Measurements from ENCODE around the gene MSRB2.

DNA sequence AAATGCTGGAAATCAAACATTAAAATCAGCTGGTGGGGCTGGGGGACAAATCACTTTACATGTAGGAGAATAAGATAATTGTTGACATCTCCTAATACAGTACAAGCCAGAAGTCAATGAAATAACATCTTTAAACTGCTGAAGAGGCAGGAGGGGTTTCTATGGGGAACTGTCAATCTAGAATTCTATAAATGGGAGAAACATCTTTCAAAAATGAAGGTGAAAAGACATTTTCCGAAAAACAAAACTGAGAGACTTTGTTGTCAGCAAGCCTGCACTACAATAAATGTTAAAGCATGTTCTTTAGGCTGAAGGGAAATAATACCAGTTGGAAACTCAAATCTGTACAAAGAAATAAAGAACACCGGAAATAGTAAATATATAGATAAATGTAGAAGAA is 17.3 kb upstream of the MSRB2 start:
- TF ChIP-seq, protein P1, sequence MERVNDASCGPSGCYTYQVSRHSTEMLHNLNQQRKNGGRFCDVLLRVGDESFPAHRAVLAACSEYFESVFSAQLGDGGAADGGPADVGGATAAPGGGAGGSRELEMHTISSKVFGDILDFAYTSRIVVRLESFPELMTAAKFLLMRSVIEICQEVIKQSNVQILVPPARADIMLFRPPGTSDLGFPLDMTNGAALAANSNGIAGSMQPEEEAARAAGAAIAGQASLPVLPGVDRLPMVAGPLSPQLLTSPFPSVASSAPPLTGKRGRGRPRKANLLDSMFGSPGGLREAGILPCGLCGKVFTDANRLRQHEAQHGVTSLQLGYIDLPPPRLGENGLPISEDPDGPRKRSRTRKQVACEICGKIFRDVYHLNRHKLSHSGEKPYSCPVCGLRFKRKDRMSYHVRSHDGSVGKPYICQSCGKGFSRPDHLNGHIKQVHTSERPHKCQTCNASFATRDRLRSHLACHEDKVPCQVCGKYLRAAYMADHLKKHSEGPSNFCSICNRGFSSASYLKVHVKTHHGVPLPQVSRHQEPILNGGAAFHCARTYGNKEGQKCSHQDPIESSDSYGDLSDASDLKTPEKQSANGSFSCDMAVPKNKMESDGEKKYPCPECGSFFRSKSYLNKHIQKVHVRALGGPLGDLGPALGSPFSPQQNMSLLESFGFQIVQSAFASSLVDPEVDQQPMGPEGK (CRISPR knock-in tag; IDR thresholded peaks at IDR 0.05; ENCODE audit: borderline replicate concordance), result no peak
- TF ChIP-seq, protein P2, sequence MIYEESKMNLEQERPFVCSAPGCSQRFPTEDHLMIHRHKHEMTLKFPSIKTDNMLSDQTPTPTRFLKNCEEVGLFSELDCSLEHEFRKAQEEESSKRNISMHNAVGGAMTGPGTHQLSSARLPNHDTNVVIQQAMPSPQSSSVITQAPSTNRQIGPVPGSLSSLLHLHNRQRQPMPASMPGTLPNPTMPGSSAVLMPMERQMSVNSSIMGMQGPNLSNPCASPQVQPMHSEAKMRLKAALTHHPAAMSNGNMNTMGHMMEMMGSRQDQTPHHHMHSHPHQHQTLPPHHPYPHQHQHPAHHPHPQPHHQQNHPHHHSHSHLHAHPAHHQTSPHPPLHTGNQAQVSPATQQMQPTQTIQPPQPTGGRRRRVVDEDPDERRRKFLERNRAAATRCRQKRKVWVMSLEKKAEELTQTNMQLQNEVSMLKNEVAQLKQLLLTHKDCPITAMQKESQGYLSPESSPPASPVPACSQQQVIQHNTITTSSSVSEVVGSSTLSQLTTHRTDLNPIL (CRISPR knock-in tag; IDR thresholded peaks at IDR 0.05; ENCODE audit: low read depth), result no peak
- TF ChIP-seq ZNF8 (CRISPR knock-in tag; IDR thresholded peaks at IDR 0.05), result no peak
- TF ChIP-seq ZFP30 (CRISPR knock-in tag; IDR thresholded peaks at IDR 0.05), result no peak
- TF ChIP-seq ISL1 (CRISPR knock-in tag; IDR thresholded peaks at IDR 0.05), result no peak
- no peak for TF ChIP-seq ARNTL (CRISPR knock-in tag; IDR thresholded peaks at IDR 0.05; ENCODE audit: borderline replicate concordance, low read depth)
- TF ChIP-seq, protein P3, sequence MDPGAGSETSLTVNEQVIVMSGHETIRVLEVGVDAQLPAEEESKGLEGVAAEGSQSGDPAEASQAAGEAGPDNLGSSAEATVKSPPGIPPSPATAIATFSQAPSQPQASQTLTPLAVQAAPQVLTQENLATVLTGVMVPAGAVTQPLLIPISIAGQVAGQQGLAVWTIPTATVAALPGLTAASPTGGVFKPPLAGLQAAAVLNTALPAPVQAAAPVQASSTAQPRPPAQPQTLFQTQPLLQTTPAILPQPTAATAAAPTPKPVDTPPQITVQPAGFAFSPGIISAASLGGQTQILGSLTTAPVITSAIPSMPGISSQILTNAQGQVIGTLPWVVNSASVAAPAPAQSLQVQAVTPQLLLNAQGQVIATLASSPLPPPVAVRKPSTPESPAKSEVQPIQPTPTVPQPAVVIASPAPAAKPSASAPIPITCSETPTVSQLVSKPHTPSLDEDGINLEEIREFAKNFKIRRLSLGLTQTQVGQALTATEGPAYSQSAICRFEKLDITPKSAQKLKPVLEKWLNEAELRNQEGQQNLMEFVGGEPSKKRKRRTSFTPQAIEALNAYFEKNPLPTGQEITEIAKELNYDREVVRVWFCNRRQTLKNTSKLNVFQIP (CRISPR knock-in tag; IDR thresholded peaks at IDR 0.05; ENCODE audit: borderline replicate concordance, low read depth), result no peak

Measured in SK-N-SH treated with all-trans-retinoic acid at 6 μM for 48 hours (cell line).